Measurements from ENCODE around the gene GRAMD2B. TPM values are rescaled to one million over a fixed set of nuclear protein-coding genes. Genes with fewer than 3 reads are reported as not detected.

GRAMD2B gene
- total and polyA plus RNA-seq, 12 donors = 4.0 to 80.9 (median 25.2) TPM

DNA sequence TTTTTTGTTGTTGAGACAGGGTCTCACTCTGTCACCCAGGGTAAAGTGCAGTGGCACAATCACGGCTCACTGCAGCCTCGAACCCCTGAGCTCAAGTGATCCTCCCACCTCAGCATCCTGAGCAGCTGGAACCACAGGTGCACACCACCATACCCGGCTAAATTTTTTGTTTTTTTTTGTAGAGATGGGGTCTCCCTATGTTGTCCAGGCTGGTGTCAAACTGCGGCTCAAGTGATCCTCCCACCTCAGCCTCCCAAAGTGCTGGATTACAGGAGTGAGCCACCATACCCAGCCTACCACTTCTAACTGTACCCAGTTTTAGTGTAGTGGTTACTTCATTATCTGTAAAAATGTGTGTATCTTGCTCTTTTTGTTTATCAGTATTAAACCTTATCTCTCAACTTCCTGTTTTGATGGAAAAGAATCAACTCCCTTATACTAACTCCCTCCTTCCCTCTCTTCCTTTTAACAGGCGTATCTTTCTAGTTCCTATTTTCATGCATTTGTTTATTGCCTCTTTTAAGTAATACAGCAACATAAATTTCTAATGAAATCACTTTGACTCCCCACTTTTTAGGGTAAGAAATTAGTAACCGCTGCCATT is 33.1 kb downstream of the GRAMD2B start:
- Histone ChIP-seq H3K4me3 (no peak overlapping the region), H3K27me3 (no peaks in the 10 kb centered on the region), H3K27ac (no peak overlapping the region), H3K9me3 (replicated peaks in 1 of 3) (no peaks in the 10 kb centered on the region), H3K36me3 (replicated peaks in 1 of 2) (no peaks in the 10 kb centered on the region), H3K4me1 (replicated peaks in 1 of 2) (peaks cover 0 to 10% of the 10 kb centered on the region in 2 donors)
- intact Hi-C loops (cut with DNase I) = no loop called here
- WGBS, 4 donors = 67 to 75% (median 74%) methylated on average over 6 of the region's 6 CpGs
- no peak for TF ChIP-seq POLR2A (IDR thresholded peaks at IDR 0.05)
- TF ChIP-seq, protein P1, sequence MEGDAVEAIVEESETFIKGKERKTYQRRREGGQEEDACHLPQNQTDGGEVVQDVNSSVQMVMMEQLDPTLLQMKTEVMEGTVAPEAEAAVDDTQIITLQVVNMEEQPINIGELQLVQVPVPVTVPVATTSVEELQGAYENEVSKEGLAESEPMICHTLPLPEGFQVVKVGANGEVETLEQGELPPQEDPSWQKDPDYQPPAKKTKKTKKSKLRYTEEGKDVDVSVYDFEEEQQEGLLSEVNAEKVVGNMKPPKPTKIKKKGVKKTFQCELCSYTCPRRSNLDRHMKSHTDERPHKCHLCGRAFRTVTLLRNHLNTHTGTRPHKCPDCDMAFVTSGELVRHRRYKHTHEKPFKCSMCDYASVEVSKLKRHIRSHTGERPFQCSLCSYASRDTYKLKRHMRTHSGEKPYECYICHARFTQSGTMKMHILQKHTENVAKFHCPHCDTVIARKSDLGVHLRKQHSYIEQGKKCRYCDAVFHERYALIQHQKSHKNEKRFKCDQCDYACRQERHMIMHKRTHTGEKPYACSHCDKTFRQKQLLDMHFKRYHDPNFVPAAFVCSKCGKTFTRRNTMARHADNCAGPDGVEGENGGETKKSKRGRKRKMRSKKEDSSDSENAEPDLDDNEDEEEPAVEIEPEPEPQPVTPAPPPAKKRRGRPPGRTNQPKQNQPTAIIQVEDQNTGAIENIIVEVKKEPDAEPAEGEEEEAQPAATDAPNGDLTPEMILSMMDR (IDR thresholded peaks at IDR 0.05) = no peak
- no peak for DNase-seq

DNA sequence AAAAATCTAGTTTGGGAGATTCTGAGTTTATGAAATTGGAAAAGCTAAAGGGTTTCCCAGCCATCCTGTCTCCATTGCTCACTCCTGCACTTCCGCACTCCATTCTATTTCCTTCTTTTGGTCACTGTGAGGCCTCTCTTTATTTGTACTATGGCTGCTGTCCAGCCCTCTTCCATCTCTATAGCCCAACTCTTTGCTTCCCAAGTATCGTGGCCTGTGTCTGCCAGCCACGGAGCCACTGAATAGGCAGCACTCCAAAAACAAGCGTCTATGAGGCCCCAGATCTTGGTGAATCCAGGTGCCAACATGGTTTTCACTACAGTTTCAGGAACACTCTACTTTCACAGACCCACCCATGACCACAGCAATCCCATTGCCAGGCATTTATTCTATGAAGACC is 37.2 kb downstream of the GRAMD2B start:
- Histone ChIP-seq H3K4me1 (replicated peaks in 1 of 2) (peaks cover 16 to 20% of the 10 kb centered on the region in 2 donors), H3K27ac (no peak overlapping the region), H3K4me3 (no peak overlapping the region), H3K36me3 (replicated peaks in 1 of 2) (no peaks in the 10 kb centered on the region), H3K27me3 (no peaks in the 10 kb centered on the region), H3K9me3 (replicated peaks in 1 of 3) (no peaks in the 10 kb centered on the region)
- TF ChIP-seq POLR2A (IDR thresholded peaks at IDR 0.05) = no peak
- TF ChIP-seq, protein P1 (IDR thresholded peaks at IDR 0.05) = no peak
- DNase-seq = no peak
- intact Hi-C loops (cut with DNase I) = no loop called here
- WGBS, 4 donors = 90 to 100% (median 95%) methylated on average over 4 of the region's 4 CpGs

DNA sequence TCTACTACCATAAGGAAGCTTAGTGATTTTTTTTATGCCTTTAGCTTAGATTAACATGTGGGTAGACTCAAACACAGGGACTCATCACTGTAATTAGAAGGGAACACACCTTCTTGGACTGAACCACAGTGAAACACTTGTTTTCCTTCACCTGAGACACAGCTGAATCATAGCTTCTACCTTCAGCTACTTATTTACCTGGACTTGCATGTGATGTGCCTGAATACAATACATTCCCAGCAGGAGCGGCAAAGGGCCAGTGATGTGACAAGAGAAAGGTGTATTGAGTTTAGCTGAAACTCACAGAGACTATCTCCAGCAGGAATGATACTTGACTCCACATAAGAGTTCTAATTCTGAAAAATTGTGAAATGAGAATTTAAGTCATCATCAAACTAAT is 37.8 kb downstream of the GRAMD2B start:
- DNase-seq = no peak
- Histone ChIP-seq H3K4me1 (replicated peaks in 1 of 2) (peaks cover 16 to 20% of the 10 kb centered on the region in 2 donors), H3K9me3 (replicated peaks in 1 of 3) (no peaks in the 10 kb centered on the region), H3K27me3 (no peaks in the 10 kb centered on the region), H3K36me3 (replicated peaks in 1 of 2) (no peaks in the 10 kb centered on the region), H3K4me3 (no peak overlapping the region), H3K27ac (peak overlapping the region in 1 of 5 donors; percentile 64)
- no peak for TF ChIP-seq POLR2A (IDR thresholded peaks at IDR 0.05)
- TF ChIP-seq, protein P1 (IDR thresholded peaks at IDR 0.05) = no peak
- intact Hi-C loops (cut with DNase I) = no loop called here
- 96 to 100% (median 100%) methylated on average over 1 of the region's 1 CpG for WGBS, 4 donors

DNA sequence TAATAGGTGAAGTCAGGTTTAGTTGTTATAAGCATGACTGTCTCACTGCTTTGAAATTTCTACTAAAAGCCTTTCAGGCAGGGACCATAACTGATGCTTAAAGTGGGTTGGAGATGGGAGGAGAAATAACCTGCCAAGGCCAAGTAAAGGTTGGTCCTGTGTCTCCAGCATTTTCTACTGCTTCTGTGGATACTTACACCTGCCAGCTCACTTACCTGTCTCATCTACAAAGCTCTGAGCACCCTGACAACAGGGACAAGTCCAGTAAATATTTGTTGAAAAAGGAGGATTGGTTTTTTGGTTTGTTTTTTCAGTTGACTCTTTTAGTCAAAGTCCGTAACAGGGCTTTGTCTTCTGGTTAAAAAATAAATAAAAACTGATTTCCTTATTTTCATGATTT is 38.6 kb downstream of the GRAMD2B start:
- peaks cover 16% of the 10 kb centered on the region in 2 donors for H3K4me1 ChIP-seq (replicated peaks in 1 of 2)
- no peak for DNase-seq
- H3K9me3 ChIP-seq (replicated peaks in 1 of 3) = no peaks in the 10 kb centered on the region
- peaks cover 0 to 5% of the 10 kb centered on the region in 2 donors for H3K36me3 ChIP-seq (replicated peaks in 1 of 2)
- TF ChIP-seq, protein P1 (IDR thresholded peaks at IDR 0.05) = no peak
- no peak for TF ChIP-seq POLR2A (IDR thresholded peaks at IDR 0.05)
- WGBS, 4 donors = 34 to 48% (median 40%) methylated on average over 1 of the region's 1 CpG
- no peak overlapping the region for H3K4me3 ChIP-seq
- H3K27ac ChIP-seq = peak overlapping the region in 3 of 5 donors; percentile 28 to 73 (median 64)
- H3K27me3 ChIP-seq = no peaks in the 10 kb centered on the region
- intact Hi-C loops (cut with DNase I) = no loop called here
